Suppressor macrophage treated with lipopolysaccharide for 1 hour (primary cell): ENCODE results near the gene PRM3.
A peak's percentile ranks its signal among the peaks of the same experiment; 100 is the strongest.

Experiments
- DNase-seq, 3 donors: peaks; one replicate each; pipeline ENCODE4 v3.0.0-alpha.2; 2020 to 2022

Gene PRM3

DNA sequence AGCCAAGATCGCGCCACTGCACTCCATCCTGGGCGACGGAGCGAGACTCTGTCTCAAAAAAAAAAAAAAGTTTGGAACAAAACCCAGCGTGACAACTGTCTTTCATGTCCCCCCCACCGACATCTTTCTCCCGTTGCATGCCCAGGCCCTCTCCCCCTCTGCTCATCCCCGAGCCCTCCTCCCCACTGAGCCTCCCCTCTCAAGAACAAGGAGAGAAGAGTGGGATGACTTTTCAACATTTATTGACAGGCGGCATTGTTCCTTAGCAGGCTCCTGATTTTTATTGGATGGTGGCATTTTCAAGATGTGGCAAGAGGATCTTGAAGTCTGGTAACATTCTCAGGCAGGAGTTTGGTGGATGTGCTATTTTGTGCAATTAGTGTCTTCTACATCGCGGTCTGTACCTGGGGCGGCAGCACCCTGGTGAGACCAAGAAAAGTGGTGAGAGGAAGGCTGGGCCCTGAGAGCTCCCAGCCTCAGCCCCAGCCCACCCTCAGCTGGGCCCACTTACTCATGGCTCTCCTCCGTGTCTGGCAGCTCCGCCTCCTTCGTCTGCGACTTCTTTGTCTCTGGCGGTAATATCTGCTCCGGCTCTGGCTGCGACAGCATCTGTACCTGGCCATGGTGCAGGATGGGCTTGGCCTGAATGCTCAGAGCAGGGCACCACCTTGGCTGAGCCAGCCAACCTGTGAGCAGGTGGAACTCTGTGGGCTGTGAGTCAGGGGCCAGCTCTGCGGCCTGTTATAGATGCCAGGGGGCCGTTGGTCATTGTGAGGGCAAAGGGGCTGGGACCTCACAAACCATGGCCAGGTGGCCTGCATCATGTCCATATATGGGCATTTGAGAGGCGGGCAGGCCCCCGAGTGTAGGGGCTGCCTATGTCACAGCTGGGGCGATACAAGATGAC lies 7.4 kb upstream of the PRM3 start, which contains the start of gene PRM1:
Gene PRM1, minus strand, starts transcription at position 715 of the 907 bp plus-strand sequence. Its CDS starts 92 bp downstream, at position 623.
- DNase-seq = no peak

DNA sequence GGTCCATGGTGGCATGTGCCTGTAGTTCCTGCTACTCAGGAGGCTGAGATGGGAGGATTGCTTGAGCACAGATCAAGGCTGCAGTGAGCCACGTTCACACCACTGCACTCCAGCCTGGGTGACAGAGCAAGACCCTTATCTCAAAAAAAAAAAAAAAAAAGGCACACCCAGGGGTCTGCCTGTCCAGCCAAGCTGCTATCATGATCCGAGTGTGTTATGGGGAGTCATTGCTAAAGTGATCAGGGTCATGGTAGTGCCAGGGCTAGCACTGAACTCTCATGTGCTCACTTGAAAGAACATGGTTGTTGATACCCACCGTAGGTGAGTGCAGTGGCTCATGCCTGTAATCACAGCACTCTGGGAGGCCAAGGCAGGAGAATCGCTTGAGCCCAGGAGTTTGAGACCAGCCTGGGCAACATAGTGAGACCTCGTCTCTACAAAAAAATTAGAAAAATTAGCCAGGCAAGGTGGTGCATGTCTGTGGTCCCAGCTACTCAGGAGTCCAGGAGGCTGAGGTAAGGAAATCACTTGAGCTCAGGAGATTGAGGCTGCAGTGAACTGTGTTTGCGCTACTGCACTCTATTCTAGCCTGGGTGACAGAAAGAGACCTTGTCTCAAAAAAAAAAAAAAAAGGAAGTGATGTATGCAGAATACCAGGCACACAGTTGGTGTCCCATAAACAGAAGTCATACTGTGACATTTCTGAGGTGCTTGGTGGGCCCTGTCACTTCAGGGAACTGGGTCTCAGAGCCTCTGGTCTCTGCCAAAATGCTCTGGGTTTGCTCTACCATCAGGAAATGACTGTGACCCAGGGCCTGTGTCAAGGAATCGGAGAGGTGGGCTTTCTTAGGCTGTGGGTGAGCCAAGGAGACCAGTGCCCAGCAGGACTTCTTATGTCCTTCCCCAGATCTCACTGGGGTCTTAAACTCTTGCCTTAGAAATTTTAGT lies 5.5 kb upstream of the PRM3 start:
- peak in 2 of 3 donors; percentile 24 to 33 for DNase-seq

DNA sequence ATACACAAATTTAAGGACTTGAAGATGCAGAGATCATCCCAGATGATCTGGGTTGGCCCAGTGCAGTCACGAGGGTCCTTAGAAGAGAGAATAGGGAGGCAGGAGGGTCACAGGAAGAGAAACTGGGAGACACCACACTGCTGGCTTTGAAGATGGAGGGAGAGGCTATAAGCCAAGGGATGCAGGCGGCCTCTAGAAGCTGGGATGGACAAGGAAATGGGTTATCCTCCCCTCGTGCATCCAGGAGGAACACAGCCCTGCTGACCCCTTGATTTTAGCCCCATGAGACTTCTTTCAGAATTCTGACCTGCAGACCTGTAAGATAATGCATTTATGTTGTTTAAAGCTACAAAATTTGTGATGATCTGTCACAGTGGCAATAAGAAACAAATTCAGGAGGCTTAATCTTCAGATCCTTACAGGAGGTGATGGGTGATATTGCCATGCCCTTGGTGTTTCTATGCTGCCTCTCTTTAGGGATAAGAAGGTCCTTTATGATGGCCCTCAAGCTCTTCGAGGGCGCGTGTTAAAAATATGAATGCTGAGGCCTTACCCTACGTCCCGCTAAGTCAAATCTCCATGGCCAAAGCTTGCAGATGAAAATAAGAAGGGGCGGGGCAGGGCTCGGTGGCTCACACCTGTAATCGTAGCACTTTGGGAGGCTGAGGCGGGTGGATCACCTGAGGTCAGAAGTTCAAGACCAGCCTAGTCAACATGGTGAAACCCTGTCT lies 4.3 kb upstream of the PRM3 start:
- DNase-seq = no peak

DNA sequence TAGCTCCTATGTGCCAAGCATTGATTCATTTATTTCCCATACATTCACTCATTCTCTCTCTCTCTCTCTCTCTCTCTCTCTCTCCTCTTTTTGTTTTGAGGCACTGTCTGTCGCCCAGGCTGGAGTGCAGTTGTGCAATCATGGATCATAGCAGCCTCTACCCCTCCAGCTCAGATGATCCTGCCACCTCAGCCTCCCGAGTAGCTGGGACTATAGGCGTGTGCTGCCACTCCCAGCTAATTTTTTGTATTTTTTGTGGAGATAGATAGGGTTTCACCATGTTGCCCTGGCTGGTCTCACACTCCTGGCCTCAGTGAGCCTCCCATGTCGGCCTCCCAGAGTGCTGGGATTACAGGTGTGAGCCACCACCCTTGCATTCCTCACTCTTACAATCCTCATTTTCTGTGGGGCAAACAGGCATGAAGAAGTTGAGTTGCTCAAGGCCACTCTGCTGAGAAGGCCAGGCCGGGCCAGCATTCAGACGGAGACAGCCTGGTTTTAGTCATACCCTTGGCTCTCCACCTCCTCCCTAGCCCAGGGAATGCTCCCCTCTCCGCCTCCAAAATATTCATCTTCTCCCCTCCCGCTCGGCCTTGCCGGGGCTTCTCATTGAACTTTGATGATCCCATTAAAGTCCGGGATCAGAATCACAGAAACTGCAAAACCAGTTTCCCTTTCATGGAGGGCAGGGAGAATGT lies 3.6 kb upstream of the PRM3 start:
- DNase-seq = no peak

DNA sequence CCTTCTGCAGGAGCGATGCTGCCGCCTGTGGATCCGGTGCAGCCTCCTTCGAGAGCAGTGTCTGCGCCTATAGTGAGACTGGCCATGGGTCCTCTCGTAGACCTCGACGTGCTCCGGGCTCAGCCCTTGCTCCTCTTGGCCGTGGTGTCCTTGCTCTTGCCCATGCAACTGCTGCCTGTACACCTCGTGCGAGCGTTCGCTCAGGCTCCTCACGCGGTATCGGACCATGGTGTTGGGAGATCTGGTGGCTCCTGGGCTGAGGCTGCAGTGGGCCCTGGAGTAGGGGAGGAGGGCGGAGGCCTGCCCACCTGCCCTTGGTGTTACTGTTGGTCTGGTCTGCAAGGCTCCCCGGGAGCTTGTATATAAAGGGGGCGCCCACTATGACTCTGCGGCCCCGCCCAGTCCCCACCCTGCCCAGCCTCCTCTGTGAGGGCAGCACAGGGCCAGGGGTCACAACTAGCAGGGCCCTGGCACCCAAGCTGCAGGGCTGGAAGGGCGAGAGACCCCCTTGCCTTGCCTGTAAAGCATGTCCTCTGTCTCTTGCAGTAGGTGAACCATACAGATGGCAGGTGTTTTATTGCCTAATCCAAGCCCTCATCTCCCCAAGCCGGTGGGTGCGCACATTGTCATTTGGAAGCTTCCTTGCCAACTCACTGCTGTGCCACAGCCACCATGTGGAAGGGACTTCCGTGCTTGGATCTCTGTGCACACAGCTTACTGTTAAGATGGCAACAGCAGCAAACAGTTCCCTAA lies 2.9 kb upstream of the PRM3 start, which contains the start of gene PRM2:
Gene PRM2, minus strand, starts transcription at position 338 of the 753 bp plus-strand sequence. Its CDS starts 110 bp downstream, at position 228.
- DNase-seq = no peak

DNA sequence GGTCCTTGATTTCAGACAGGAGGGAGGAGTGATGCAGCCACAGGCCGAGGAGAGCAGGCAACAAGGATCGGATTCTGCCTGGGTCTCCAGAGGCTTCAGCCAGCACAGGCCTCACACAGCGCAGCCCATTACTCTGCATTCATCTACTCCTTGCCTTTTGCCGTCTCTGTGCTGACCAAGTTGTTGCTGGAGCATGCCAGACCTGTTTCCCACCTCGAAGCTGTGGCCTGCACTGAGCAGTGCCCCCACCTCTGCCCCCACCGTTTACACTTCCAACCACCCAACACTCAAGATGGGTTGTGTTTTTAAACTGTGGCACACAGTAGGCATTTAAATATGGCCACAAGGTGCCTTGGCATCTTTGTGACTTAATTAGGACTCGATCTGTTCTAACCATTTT lies 1.5 kb upstream of the PRM3 start:
- no peak for DNase-seq

DNA sequence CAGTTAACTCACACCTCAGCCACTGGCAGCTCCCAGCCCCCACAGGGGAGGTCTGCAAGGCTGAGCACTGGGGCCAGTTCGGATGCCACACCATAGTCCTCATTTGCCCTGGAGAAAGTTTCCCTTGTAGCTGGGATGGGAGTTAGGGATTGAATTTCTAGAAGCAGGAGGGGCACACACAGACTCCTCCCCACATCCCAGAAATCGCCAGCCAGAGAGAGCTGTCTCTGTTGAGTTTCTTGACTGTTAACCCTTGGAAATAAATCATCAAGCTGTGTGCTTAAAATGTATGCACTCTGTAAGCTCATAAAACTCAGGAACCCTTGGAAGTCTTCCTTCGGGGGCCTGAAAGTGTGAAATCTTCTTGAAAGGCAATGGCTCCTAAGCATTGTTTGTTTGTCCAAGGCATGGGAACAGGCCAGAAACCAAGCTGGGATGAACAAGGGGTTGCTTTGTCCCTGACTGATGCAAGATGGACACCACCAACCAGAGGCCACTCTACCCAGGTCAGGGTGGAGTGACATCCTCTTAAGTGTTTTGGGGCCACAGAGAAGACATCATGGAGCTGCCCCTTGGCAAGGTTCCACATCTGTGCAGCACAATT lies 394 bp upstream of the PRM3 start:
- no peak for DNase-seq

DNA sequence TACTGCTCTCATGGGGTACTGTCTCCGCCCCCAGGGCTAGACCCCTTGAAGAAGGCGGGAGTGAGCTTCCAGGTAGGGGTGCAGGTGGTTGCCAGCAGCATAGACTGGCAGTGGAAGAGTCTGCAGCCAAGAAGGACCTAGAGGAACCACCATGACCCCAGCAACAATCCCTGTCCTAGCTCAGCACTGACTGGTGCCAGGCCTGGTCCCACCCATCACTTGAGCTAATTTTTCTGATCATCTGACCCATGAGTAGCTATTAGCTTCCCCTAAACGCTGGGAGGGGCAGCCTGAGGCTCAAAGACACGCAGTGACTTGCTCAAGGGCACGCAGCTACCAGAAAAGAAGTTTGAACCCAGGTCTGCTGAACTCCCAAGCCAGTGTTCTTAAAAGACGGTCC lies 945 bp downstream of the PRM3 start:
- DNase-seq = no peak

DNA sequence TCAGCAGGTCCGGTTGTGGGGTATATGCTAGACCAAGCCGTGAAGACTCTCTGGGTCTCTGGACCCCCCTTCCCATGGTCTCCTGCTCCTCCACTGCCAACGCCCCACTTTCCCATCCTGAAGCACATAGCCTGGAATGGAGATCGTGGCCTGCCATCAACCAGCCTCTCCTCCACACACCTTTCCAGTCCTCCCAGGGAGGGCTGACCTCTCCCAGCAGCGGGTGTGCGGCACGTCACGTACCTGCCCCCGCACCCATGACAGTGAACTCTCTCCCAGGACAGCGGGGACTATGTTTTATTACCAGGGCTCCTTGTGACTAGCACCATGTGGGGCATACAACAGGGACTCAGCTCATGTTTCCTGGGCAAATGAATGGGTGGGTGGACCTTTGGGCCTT lies 1.8 kb downstream of the PRM3 start:
- no peak for DNase-seq

DNA sequence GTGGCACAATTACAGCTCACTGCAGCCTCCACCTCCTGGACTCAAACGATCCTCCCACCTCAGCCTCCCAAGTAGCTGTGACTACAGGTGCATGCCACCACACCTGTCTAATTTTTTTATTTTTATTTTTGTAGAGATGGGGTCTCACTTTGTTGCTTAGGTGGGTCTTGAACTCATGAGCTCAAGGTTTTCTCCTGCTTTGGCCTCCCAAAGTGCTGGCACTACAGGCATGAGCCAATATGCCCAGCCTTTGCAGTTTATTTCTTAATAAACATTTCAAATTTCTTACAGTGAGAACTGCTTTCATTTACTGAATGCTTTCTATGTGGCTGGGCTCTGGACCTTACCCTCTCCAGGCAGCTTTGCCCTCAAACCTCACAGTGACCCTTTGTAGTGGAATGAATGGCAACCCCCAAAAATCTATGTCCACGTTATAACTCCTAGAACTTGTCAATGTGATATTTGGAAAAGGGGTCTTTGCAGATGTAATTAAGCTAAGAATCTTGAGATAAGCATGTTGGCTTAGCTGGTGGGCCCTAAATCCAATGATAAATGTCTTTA lies 2.7 kb downstream of the PRM3 start:
- no peak for DNase-seq

DNA sequence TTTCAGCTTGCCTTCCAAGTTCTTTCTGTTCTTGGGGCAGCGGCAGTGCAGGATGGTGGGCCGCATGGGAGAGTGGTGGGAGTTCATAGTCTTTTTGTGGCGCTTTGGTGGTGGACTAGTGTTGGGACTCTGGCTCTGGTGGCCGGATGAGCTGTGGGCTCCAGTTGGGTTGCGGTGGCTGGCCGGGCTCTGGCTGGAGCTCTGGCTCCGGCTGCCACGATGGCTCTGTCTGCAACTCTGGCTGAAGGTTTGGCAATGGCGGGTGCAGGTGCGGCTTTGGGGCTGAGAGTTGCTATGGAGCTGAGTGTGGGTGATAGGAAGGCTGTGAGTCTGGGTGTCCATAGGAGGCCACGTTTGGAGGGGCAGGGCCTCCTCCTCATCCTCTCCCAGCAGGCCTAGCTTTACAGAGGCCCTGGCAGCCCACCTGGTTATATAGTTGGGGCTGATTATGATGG lies 4.5 kb downstream of the PRM3 start, which contains the start of gene TNP2:
Gene TNP2, minus strand, starts transcription at position 405 of the 455 bp plus-strand sequence. Its CDS starts 63 bp downstream, at position 342.
- DNase-seq = no peak

DNA sequence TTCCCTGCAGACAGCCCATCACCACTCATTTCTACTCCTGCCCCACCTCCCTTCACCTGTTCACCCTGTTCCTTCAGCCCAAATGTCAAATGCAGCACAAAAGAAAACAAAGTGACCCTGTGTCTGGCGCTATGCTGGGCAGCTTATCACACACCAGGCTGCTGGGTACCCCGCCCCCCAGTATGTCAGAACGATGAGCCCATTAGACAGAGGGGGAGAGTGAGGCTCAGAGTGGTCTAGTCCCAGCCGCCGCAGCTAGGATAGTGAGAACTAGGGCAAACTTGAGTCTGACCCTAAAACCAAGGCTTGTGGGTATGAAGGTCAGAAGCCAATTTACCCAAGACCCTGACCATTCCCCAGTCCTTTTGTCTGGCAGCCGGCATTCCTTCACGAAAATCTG lies 8.3 kb downstream of the PRM3 start:
- no peak for DNase-seq

DNA sequence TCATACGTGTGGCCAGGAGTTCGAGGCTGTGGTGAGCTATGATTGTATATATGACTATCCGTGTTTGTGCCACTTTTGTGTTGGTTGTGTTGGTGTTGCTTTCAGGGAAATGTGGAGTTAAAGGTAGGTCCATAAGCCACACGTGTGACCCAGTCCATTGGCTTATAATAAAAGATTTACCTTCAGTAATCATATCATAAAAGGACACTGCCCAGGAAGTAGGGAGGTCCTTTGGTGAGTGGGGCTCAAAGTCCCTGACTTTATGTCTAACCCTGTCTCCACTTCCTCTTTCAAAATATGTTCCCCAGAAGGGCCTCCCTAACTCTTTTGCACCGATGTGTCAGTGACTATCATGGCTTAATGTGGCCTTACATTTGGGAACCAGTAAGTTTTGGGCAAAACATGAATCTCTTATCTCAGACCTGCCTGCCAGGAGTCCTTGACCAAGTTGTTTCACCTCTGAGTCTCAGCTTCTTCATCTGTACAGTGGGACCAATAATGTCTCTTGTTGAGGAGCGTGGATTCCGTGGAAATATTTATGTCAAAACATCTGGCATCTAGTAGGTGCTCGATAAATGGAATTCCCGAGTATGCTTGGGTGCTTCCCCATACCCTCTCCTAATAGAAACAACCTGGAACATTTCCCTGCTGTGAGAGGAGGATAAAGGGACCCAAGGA lies 9.1 kb downstream of the PRM3 start:
- DNase-seq = peak in 1 of 3 donors; percentile 41

DNA sequence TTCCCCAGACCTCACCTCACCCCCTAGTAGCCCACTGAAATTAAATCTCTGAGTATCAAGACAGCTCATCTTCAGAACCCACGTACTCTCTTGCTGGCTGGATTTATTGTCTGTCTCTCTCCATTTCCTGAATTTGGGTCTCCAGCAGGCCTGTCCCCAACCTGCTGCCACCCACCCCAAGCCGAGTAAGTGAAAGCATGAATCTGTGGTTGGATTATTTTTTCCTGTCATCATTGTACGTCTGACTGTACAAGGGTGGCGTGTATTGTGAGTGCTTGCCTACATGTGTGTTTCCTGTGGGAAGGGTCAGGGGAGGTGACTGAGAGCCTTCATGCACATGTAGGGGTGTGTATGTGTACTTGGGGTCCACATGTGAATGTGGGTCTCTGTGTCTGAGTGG lies 9.7 kb downstream of the PRM3 start:
- DNase-seq = no peak

DNA sequence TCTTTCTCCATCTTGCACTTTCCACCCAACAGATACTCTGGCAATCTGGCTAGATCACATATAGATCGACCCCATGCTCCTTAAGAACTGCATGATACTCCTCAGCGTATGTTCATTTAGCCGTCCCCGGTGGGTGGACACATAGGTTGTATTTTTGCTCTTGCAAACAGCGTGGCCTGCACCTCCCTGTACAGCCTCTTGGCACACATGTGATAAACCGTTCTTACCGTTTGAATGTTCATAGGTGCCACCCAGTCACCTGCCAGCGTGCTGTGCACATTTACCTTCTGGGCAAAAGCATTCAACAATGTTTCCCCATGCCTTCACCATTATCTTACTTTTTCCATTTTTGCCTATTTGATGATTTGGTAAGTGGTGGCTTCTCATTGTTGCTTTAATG lies 10.5 kb downstream of the PRM3 start:
- DNase-seq = no peak

DNA sequence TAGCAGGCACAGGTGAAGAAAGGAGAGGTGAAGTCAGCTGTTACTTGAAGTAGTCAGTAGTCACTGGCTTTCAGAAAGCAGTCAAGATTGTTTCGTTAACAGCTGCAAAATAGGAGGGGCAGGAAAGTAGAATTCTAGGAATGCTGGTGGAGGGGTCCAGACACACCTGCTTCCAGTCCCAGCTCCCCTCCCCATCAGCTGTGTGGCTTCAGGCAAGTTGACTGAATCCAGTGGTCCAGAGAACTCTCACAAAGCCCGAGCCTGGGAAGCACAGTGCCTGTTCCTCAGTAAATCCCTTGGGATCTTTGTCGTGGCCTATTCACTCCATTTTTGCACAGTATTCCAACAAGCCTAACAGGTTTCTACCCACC lies 12.8 kb downstream of the PRM3 start:
- no peak for DNase-seq

DNA sequence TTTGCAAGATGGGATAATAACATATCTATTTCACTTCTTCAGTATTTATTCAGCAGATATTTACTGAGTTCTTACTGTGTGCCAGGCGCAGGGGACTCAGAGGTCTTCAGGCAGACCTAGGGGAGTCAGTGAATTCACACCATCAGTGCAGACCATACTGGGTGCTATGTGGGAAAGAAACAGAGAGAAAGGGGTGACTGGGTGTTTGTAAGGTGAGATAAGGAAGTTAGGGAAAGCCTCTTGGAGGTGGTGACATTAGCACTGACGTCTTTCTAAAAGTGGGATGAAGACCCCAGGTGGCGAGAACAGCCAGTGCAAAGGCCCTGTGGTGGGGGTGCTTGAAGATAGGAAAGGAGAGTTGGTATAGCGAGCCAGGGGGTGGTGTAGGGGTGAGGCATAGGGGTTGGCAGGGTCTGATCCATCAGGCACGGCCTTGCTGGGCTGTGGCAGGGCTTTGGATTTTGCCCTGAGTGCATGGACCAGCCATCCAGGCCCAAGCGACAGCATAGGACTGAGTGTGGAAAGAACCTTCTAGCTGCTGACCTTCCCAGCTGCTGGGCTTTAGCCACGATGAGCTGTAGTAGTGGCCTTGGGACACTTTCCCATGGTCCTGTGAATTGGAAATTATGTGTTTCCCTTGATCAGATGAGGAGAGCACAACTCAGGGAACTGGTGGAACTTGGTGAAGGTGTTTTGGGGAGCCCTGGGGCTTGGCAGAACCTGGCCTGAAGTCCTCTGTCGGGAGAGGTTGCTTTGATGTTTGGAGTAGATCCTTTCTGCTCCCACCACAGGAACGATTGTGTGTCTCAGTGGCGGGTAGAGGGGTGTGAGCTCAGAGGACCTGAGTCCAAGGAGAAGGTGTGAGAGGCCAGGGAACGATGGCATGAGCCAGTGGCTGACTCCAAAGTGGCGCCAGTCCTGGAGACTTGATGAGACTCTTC lies 13.5 kb downstream of the PRM3 start:
- DNase-seq = no peak
